Effector CD8-positive, alpha-beta T cell (primary cell): ENCODE measurements around the gene ZDHHC18.

Source experiments
- DNase-seq: peaks from one replicate; lab custom pipeline; 2025; lab: John Stamatoyannopoulos, UW
- total RNA-seq, 4 experiments: gene quantifications; one replicate each; lab custom pipeline; 2026; lab: John Stamatoyannopoulos, UW

Gene ZDHHC18
- total RNA-seq, result 88.9 to 98.8 (median 90.6) reads per million in 4 experiments

- peak; percentile 49 for DNase-seq
Measured at GRCh38 chr1:26826261-26827105, at the start of gene ZDHHC18. ZDHHC18 (plus strand) TSS chr1:26826688; CDS start chr1:26826805, 117 bp downstream.

GRCh38 chr1:26779098-26779668 lies 47.3 kb upstream of the ZDHHC18 start:
- no peak for DNase-seq

- no peak for DNase-seq
Measured at GRCh38 chr1:26780344-26780957, 46.0 kb upstream of the ZDHHC18 start.

- DNase-seq, result no peak
Measured at GRCh38 chr1:26781206-26781825, 45.2 kb upstream of the ZDHHC18 start.

GRCh38 chr1:26782521-26783212 lies 43.8 kb upstream of the ZDHHC18 start:
- no peak for DNase-seq

- DNase-seq, result no peak
Measured at GRCh38 chr1:26783646-26784022, 42.9 kb upstream of the ZDHHC18 start.

- DNase-seq, result no peak
Measured at GRCh38 chr1:26784023-26784871, 42.2 kb upstream of the ZDHHC18 start.

GRCh38 chr1:26784886-26785285 lies 41.6 kb upstream of the ZDHHC18 start:
- DNase-seq, result no peak

GRCh38 chr1:26785611-26786436 lies 40.7 kb upstream of the ZDHHC18 start:
- DNase-seq, result no peak

GRCh38 chr1:26786437-26787380 lies 39.8 kb upstream of the ZDHHC18 start:
- DNase-seq, result no peak

GRCh38 chr1:26787381-26787705 lies 39.1 kb upstream of the ZDHHC18 start:
- no peak for DNase-seq

GRCh38 chr1:26787706-26788514 lies 38.6 kb upstream of the ZDHHC18 start, which contains the start of gene PIGV:
PIGV (plus strand) TSS chr1:26787950; CDS start chr1:26790816, 2,866 bp downstream.
- DNase-seq, result peak; percentile 79

- no peak for DNase-seq
Measured at GRCh38 chr1:26788515-26788785, 38.0 kb upstream of the ZDHHC18 start.

- peak; percentile 81 for DNase-seq
Measured at GRCh38 chr1:26788836-26789611, 37.5 kb upstream of the ZDHHC18 start.

- DNase-seq, result no peak
Measured at GRCh38 chr1:26789612-26789865, 36.9 kb upstream of the ZDHHC18 start.

- no peak for DNase-seq
Measured at GRCh38 chr1:26789931-26790330, 36.6 kb upstream of the ZDHHC18 start.

- no peak for DNase-seq
Measured at GRCh38 chr1:26790551-26790953, 35.9 kb upstream of the ZDHHC18 start.

- DNase-seq, result no peak
Measured at GRCh38 chr1:26791148-26791547, 35.3 kb upstream of the ZDHHC18 start.
